ENCODE results near the gene NATD1. TPM values are rescaled to one million over a fixed set of nuclear protein-coding genes. Genes with fewer than 3 reads are reported as not detected.

The NATD1 gene
- polyA plus RNA-seq, 1 of the 3 experiments (the other 2 are of a cell fraction), result 3.9 TPM

- CTCF ChIA-PET, result interaction anchor here (0.8 to 6.1 kb wide), 5 partner anchors 92 to 228 kb away, joined by 3 to 70 read pairs (median 11); partner anchors contain the start of gene KCNJ12
Observed at GRCh38 chr17:21283482-21284318, 30.5 kb upstream of the NATD1 start.

More at GRCh38 chr17:21283482-21284318, 30.5 kb upstream of the NATD1 start:
- peak; percentile 41 for DNase-seq
- Histone ChIP-seq H3F3A (replicated peaks; ENCODE audit: insufficient read depth) (peaks cover 37% of the 10 kb centered on the region), H3K27me3 (ENCODE audit: insufficient read depth) (no peaks in the 10 kb centered on the region), H3K4me1 (ENCODE audit: control insufficient read depth in 1 of 2, insufficient read depth in 2 of 2, low read depth in 1 of 2, low read length in 1 of 2) (peaks cover 29 to 48% of the 10 kb centered on the region in 2 experiments), H3K4me2 (peak overlapping the region; percentile 72; the same call in 1 of the 2 replicates), H3K9ac (no peak overlapping the region), H3K9me2 (no peaks in the 10 kb centered on the region), H3K79me2 (ENCODE audit: insufficient read depth) (peaks cover 41% of the 10 kb centered on the region), H3K9me3 (no peaks in the 10 kb centered on the region), H2AFZ (ENCODE audit: low read depth) (peak overlapping the region; percentile 49), H3K36me3 (replicated peaks in 1 of 2; ENCODE audit: control insufficient read depth in 1 of 2, insufficient read depth in 2 of 2, low read length in 1 of 2) (no peaks in the 10 kb centered on the region), H3K4me3 (ENCODE audit: low read depth in 2 of 2, low read length in 1 of 2) (peak overlapping the region; percentile 11 to 46; a peak in 2 of 4 replicates), H3K27ac (ENCODE audit: low read depth in 2 of 2, low read length in 1 of 2) (peak overlapping the region in 1 of 2 experiments; percentile 86; a peak in 2 of 4 replicates), H4K20me1 (ENCODE audit: insufficient read depth) (peaks cover 28% of the 10 kb centered on the region)
- POLR2A ChIA-PET, result no interaction called here
- TF ChIP-seq FOXJ3 (CRISPR knock-in tag; IDR thresholded peaks at IDR 0.05) (no peak), TEAD4 (IDR thresholded peaks at IDR 0.05; ENCODE audit: borderline replicate concordance, insufficient read depth) (no peak), GATA2 (CRISPR knock-in tag; IDR thresholded peaks at IDR 0.05) (no peak), SMC3 (IDR thresholded peaks at IDR 0.05; ENCODE audit: low read depth, low read length) (no peak), RCOR1 (IDR thresholded peaks at IDR 0.05; ENCODE audit: low read length) (no peak), EZH2phosphoT487 (IDR thresholded peaks at IDR 0.05; ENCODE audit: borderline replicate concordance, low read depth) (no peak), ZBTB33 (IDR thresholded peaks at IDR 0.05; ENCODE audit: borderline replicate concordance, low read depth) (no peak), NRF1 (IDR thresholded peaks at IDR 0.05; ENCODE audit: low read depth, low read length) (no peak), NFIC (IDR thresholded peaks at IDR 0.05; ENCODE audit: borderline replicate concordance) (no peak), POLR2AphosphoS5 (IDR thresholded peaks at IDR 0.05; ENCODE audit: low read depth, low read length) (no peak), REST (IDR thresholded peaks at IDR 0.05; ENCODE audit: low read depth, low read length) (no peak), CTCF (IDR thresholded peaks at IDR 0.05) (no peak), CHD2 (IDR thresholded peaks at IDR 0.05; ENCODE audit: low read length, partially characterized antibody) (no peak), IRF3 (IDR thresholded peaks at IDR 0.05; ENCODE audit: low read depth, low read length) (no peak), TCF12 (IDR thresholded peaks at IDR 0.05) (no peak), MAX (IDR thresholded peaks at IDR 0.05; ENCODE audit: low read depth) (no peak), RXRA (IDR thresholded peaks at IDR 0.05; ENCODE audit: borderline replicate concordance, low read depth) (no peak), ELF1 (IDR thresholded peaks at IDR 0.05) (no peak), FOXM1 (IDR thresholded peaks at IDR 0.05; ENCODE audit: low read depth) (no peak), GABPA (IDR thresholded peaks at IDR 0.05; ENCODE audit: low read depth) (no peak)
- WGBS (ENCODE audit: low lambda C conversion rate), result 35% methylated on average over 25 of the region's 49 CpGs

Data from SK-N-SH (cell line).